Stimulated activated CD4-positive, alpha-beta T cell treated with anti-CD3 and anti-CD28 coated beads, Interleukin-2, amount 100 ng/mL, for 4 hours (primary cell): ENCODE measurements around the gene CAMSAP3.

Source experiments
- DNase-seq: peaks from one replicate; pipeline ENCODE4 v3.0.0-alpha.2; 2020; ENCODE audit warnings: low read depth

The CAMSAP3 gene

DNA sequence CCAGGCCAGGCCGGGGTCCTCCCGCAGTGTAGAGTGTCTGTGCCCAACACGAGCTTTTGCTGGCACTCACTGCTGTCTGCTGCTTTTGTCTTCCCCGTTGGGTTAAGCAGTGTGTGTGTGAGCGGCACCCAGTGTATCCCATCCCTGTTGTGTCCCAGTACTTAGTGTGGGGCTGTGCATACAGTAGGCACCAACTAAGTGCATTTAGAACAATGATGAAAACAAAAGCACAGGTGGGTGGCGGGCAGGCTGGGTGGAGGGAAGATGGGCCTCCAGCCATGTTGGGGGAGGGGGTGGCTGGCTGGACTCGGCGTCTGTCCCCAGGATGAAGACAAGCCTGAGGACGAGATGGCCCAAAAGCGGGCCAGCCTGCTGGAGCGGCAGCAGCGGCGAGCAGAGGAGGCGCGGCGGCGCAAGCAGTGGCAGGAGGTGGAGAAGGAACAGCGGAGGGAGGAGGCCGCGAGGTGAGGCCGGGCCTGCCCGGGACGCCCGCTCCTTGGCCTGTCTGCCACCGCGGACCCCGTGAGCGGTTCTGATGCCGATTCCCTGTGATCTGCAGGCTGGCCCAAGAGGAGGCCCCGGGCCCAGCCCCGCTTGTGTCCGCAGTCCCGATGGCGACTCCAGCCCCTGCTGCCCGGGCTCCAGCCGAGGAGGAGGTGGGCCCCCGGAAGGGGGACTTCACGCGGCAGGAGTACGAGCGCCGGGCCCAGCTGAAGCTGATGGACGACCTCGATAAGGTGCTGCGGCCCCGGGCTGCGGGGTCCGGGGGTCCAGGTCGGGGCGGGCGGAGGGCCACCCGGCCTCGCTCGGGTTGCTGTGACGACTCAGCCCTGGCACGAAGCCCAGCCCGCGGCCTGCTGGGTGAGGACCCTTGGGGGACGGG lies 19.4 kb downstream of the CAMSAP3 start:
- DNase-seq: no peak

DNA sequence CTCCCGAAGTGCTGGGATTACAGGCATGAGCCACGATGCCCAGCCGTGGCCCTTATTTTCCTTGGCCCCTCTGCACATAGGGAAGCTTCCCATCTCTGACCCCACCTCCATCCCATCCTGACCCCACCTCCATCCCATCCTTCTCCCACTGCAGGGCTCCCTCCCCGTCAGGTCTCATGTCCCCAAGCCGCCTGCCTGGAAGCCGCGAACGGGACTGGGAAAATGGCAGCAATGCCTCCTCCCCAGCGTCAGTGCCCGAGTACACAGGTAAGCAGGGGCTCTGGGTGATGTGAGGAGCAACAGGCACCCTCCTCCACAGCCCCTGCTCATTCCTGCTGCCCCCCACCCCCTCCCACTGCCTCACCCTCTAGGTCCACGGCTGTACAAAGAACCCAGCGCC lies 21.5 kb downstream of the CAMSAP3 start:
- no peak for DNase-seq

DNA sequence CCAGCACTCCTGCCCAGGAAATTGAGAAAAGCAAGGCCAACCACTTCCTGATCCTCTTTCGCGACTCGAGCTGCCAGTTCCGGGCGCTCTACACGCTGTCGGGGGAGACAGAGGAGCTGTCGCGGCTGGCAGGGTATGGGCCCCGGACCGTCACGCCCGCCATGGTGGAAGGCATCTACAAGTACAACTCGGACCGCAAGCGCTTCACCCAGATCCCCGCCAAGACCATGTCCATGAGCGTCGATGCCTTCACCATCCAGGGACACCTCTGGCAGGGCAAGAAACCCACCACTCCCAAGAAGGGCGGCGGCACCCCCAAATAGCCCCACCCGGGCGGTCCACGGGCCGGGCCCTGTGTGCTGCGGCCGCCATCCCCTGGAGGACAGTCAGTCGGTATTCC lies 22.1 kb downstream of the CAMSAP3 start:
- DNase-seq: no peak

DNA sequence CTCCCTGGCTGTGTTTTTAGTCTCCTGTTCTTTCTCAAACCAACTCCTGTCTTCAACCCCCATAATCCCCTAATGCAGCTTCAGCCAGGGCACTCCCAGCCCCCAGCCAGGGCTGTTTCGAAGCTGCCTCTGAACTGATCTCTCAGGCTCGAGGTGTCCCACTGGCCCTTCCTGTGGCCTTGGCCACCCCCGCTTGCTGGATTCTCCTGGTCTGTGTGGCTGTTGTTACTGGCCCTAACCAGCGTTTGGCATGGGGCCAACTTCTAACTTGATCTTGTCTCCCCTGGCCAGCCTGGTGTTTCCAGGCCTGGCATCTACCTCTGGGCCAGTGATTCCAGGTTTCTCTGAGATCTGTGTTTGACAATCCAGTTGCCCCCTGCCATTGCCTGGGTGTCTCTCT lies 22.7 kb downstream of the CAMSAP3 start:
- DNase-seq: no peak

GRCh38 chr19:7618771-7619510 lies 23.3 kb downstream of the CAMSAP3 start:
- DNase-seq: no peak

GRCh38 chr19:7619671-7620441 lies 24.2 kb downstream of the CAMSAP3 start:
- DNase-seq: no peak

DNA sequence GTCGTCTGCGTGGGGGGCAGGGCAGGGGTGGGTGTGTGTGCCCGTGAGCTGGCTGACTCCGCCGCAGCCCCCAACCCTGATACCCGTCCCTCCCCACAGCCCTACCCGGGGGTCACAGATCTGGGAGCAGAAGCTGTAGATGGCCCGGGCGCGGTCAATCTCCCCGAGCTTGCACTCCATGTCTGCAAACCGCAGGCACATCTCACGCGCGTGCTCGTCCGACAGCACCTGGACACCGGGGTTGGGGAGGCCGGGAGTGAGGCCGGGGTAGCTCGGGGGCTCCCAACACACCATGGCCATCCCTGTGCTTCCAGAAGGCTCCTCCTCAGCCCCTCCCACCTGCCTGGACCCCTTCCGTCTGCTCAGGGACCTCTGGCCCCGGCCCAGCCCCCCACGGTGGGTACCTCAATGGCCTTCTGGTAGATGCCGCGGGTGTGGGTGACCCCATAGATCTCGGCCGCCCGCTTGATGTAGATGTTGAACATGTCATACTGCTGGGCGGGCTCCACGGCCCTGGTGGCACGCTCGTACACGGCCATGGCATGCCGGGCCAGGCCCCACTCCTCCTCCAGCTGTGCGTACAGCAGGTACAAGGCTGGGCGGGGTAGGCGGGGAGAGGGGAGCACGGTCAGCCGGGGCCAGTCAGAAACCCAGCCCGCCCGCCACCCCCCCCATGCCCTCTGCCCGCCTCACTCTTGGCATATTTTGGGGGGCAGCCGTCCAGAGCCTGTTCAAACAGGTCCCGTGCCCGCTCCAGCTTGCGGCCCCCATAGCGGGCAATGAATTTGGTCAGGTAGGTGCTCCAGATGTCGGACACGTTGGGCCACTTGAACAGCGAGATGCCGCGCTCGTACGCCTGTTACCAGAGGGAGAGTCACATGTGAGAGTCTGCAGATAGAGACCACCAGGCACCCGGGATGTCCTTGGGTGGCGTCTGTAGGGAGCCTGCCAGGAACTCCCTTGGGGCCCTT lies 25.1 kb downstream of the CAMSAP3 start:
- DNase-seq: no peak

DNA sequence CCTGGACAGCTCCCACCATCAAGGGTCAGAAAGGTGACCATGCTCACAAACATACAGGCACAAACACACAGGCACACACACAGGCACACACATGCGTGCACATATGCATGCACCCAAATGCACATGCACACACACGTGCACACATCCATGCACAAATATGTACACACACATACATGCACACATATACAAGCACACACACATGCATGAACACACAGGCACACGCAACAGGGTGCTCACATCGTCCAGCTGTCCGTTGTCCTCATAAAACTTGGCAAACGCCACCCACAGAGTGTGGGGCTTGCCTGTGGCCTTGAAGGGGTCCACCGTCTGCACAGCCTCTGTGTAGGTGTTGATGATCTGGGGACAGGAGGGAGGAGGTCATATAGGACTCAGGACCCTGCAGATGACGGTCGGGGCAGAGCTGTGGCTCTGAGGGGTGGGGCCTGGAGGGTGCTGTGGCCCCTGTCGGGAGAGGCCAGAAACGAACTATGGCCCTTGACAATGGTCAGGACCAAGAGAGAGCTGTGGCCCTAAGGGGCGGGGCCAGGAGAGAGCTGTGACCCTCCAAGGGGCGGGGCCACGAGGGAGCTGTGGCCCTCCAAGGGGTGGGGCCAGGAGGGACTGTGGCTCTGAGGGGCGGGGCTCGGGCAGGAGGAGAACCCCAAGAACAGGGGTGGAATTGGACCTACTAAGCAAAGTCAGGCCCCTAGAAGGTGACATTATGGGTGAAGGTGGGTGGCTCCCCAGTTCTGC lies 27.4 kb downstream of the CAMSAP3 start:
- DNase-seq: no peak

- DNase-seq: no peak
Measured at GRCh38 chr19:7623725-7624603, 28.3 kb downstream of the CAMSAP3 start.

DNA sequence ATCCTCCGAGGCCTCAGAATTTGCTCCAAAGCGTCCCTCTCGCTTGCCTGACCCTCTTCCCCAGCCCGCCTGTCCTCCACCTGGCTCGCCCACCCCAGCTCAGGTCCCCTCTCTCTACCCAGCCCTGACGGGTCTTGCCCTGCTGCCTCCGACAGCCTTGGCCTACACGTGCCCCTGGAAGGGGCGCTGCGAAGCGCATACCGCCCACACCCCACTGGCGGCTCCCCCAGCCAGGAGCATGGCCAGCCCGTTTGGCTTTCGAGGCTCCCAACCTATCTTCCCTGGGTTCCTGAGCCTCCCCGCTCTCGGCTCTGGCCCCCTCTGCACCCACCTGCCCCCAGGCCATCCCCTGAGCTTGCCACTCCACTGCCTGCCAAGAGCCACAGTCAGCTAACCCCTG lies 29.1 kb downstream of the CAMSAP3 start:
- no peak for DNase-seq

GRCh38 chr19:7625763-7626372 lies 30.2 kb downstream of the CAMSAP3 start:
- no peak for DNase-seq

DNA sequence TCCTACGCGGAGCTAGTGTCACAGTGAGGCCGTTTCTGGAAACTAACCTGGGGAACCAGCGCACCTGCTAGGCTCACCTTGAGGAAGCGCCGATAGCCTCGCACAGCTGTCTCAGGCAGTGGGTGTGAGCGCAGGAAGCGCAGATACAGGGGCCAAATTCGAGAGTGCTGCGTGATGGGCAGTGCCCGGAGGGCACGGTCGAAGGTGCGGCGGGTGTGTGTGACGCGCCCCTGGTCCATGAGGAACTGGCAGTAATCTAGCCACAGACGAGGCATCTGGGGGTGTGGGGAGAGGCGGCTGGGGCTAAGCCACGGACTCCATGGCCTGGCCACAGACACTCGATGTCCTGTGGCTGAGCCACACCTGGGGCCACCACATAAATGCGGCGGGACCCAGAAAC lies 31.5 kb downstream of the CAMSAP3 start:
- DNase-seq: no peak

DNA sequence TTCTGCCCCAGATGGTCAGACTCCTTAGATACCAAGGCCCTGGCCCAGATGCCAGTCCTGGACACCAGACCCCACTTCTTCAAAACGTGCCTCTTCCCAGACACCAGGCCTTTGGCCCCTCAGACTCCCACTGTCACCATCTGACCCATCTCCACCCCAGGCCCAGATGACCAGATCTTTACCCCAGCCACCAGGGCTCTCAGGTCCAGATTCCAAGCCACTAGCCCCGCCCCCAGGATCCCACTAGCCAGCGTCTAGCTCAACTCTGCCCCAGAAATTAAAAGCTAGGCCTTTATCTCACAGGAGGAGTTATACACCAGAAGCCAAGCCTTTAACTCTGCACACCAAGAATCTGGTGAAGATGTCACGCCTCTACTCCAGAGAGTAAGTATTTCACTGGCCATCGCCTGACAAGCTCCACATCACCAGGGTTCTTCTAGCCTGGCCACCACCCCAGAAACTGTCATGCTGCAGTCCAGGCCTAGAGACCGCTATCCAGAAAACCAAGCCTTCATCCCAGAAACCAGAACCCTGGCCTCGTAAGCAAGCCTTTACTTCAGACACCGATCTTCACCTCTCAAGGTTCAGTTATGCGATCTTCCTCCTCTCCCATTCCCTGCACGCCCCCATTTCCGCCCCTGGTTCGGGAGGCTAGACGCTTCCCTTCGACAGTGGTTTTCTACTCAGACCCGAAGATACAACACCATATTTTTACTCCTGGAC lies 33.1 kb downstream of the CAMSAP3 start:
- no peak for DNase-seq

GRCh38 chr19:7629347-7630054 lies 33.8 kb downstream of the CAMSAP3 start, which contains the start of the genes PET100 and XAB2:
PET100 (plus strand) TSS chr19:7629793; CDS start chr19:7629834, 41 bp downstream.
XAB2 (minus strand) TSS chr19:7629545; CDS start chr19:7629527, 18 bp downstream.
- peak; percentile 91 for DNase-seq

GRCh38 chr19:7631577-7631976 lies 35.9 kb downstream of the CAMSAP3 start:
- no peak for DNase-seq

- DNase-seq: no peak
Measured at GRCh38 chr19:7632340-7633203, 36.9 kb downstream of the CAMSAP3 start.

DNA sequence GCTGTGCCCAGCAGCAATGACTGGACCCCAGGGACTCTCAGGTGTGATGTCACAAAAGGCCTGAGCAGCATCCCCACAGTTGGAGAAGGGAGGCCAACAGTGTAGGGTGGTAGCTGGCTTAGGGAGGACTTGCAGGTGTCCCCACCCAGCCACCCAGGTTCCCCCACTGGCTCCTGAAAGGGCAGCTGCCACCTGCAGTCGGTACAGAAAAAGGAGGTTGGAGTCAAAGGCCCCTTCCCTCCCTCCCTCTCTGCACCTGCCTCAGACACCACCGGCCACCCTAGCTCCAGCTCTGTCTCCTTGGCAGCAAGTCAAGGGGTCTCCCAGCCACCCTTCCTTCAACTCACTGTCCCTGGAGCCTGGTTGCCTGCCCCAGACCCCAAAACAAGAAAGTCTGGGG lies 38.0 kb downstream of the CAMSAP3 start, which contains the start of gene PCP2:
Gene PCP2, minus strand, starts transcription at position 22 of the 400 bp plus-strand sequence. CDS start 262 bp downstream, outside the sequence.
- DNase-seq: no peak
